RPMI8226 (cell line): Measurements from ENCODE around the gene PEPD.
A peak's percentile ranks its signal among the peaks of the same experiment; 100 is the strongest.
"Not testable (repeated sequence)": the region's sequence is repeated elsewhere in the genome, so short reads cannot be mapped to it uniquely, and the experiment has no call there.

Source experiments
- DNase-seq: peaks from one replicate; pipeline ENCODE4 v3.0.0-alpha.2; 2015

The PEPD gene

GRCh38 chr19:33521480-33522370, at the start of gene PEPD:
Gene PEPD (minus strand): TSS chr19:33521791. CDS start chr19:33521760, 31 bp downstream.
- DNase-seq, result peak; percentile 83

- no peak for DNase-seq
Observed at GRCh38 chr19:33569821-33570220, 48.2 kb upstream of the PEPD start.

GRCh38 chr19:33568706-33569105, 47.1 kb upstream of the PEPD start:
- DNase-seq, result no peak

GRCh38 chr19:33564836-33565338, 43.3 kb upstream of the PEPD start:
- no peak for DNase-seq

GRCh38 chr19:33562636-33563035, 41.0 kb upstream of the PEPD start:
- no peak for DNase-seq

- not testable (repeated sequence) for DNase-seq
Observed at GRCh38 chr19:33561666-33562065, 40.1 kb upstream of the PEPD start.

- no peak for DNase-seq
Observed at GRCh38 chr19:33561261-33561660, 39.7 kb upstream of the PEPD start.

GRCh38 chr19:33559996-33560395, 38.4 kb upstream of the PEPD start:
- DNase-seq, result no peak

- DNase-seq, result no peak
Observed at GRCh38 chr19:33558856-33559255, 37.3 kb upstream of the PEPD start.

- DNase-seq, result no peak
Observed at GRCh38 chr19:33558151-33558550, 36.6 kb upstream of the PEPD start.

GRCh38 chr19:33557720-33558119, 36.1 kb upstream of the PEPD start:
- no peak for DNase-seq

GRCh38 chr19:33557196-33557595, 35.6 kb upstream of the PEPD start:
- no peak for DNase-seq

GRCh38 chr19:33556261-33556660, 34.7 kb upstream of the PEPD start:
- DNase-seq, result no peak

GRCh38 chr19:33555726-33556125, 34.1 kb upstream of the PEPD start:
- DNase-seq, result peak; percentile 7

- DNase-seq, result no peak
Observed at GRCh38 chr19:33554821-33555220, 33.2 kb upstream of the PEPD start.

GRCh38 chr19:33554391-33554790, 32.8 kb upstream of the PEPD start:
- DNase-seq, result no peak

GRCh38 chr19:33553530-33554310, 32.1 kb upstream of the PEPD start:
- DNase-seq, result no peak

- DNase-seq, result no peak
Observed at GRCh38 chr19:33552928-33553279, 31.3 kb upstream of the PEPD start.

- no peak for DNase-seq
Observed at GRCh38 chr19:33552191-33552927, 30.8 kb upstream of the PEPD start.

GRCh38 chr19:33551676-33552075, 30.1 kb upstream of the PEPD start:
- no peak for DNase-seq

- no peak for DNase-seq
Observed at GRCh38 chr19:33550768-33551167, 29.2 kb upstream of the PEPD start.

- DNase-seq, result no peak
Observed at GRCh38 chr19:33547676-33548075, 26.1 kb upstream of the PEPD start.

- no peak for DNase-seq
Observed at GRCh38 chr19:33546656-33547055, 25.1 kb upstream of the PEPD start.
